Mesenchymal stem cell (in vitro differentiated cells and primary cell): ENCODE data around the gene SYNE4. TPM values are rescaled to one million over a fixed set of nuclear protein-coding genes. Genes with fewer than 3 reads are reported as not detected.
"Not testable (repeated sequence)": the region's sequence is repeated elsewhere in the genome, so short reads cannot be mapped to it uniquely, and the experiment has no call there.

Source experiments
- DNase-seq: peaks from one replicate; pipeline ENCODE4 v3.0.0-alpha.2; 2013
- H2AFZ ChIP-seq: one replicate; pipeline ENCODE4 v1.6.1; 2013; ENCODE audit warnings: low read depth, mild to moderate bottlenecking, control low read depth, inconsistent platforms, low read length, moderate library complexity
- H2AK5ac ChIP-seq: 2 replicates; pipeline ENCODE4 v1.6.1; 2013; ENCODE audit warnings: low read length, moderate library complexity, mild to moderate bottlenecking, inconsistent platforms; ENCODE audit not compliant: severe bottlenecking
- H2BK120ac ChIP-seq: one replicate; pipeline ENCODE4 v1.6.1; 2013; ENCODE audit warnings: low read depth, mild to moderate bottlenecking, inconsistent platforms, low read length, moderate library complexity
- H2BK12ac ChIP-seq, 2 experiments: one replicate each; pipeline ENCODE4 v1.6.1; 2013; ENCODE audit warnings: inconsistent platforms in 2 of 2, low read length in 2 of 2, mild to moderate bottlenecking in 2 of 2, moderate library complexity in 2 of 2, control low read depth in 1 of 2
- H2BK15ac ChIP-seq: one replicate; pipeline ENCODE4 v1.6.1; 2013; ENCODE audit warnings: mild to moderate bottlenecking, low read depth, inconsistent platforms; ENCODE audit not compliant: poor library complexity, severe bottlenecking
- H2BK5ac ChIP-seq: 2 replicates; pipeline ENCODE4 v1.6.1; 2013; ENCODE audit warnings: low read depth, mild to moderate bottlenecking, low read length, control low read depth, inconsistent platforms; ENCODE audit not compliant: poor library complexity, severe bottlenecking
- H3K14ac ChIP-seq, 2 experiments: one replicate each; pipeline ENCODE4 v1.6.1; 2013; ENCODE audit warnings: inconsistent platforms in 2 of 2, low read length in 2 of 2, control low read depth in 1 of 2, mild to moderate bottlenecking in 1 of 2, moderate library complexity in 1 of 2
- H3K18ac ChIP-seq, 2 experiments: one replicate each; pipeline ENCODE4 v1.6.1; 2013; ENCODE audit warnings: inconsistent platforms in 2 of 2, low read length in 2 of 2, control low read depth in 1 of 2, low read depth in 1 of 2, mild to moderate bottlenecking in 1 of 2
- H3K23ac ChIP-seq, 2 experiments: one replicate each; pipeline ENCODE4 v1.6.1; 2013; ENCODE audit warnings: inconsistent platforms in 2 of 2, low read length in 2 of 2, mild to moderate bottlenecking in 2 of 2, moderate library complexity in 2 of 2, control low read depth in 1 of 2
- H3K27ac ChIP-seq: 2 replicates; pipeline ENCODE4 v1.5.1; 2013; ENCODE audit warnings: mild to moderate bottlenecking, moderate library complexity, low read length, control low read depth, inconsistent platforms; ENCODE audit not compliant: poor library complexity, severe bottlenecking
- H3K27me3 ChIP-seq, 2 experiments: 2 replicates each; pipeline versions ENCODE4 v1.6.1 to v1.7.0; 2013; ENCODE audit warnings: low read length in 2 of 2, mild to moderate bottlenecking in 2 of 2, moderate library complexity in 2 of 2, control low read depth in 1 of 2, inconsistent platforms in 1 of 2; ENCODE audit not compliant: control insufficient read depth in 1 of 2, insufficient read depth in 1 of 2
- H3K36me3 ChIP-seq, 2 experiments: 2 replicates each; pipeline versions ENCODE4 v1.6.1 to v1.7.0; 2013; ENCODE audit warnings: low read length in 2 of 2, control low read depth in 1 of 2, inconsistent platforms in 1 of 2, low read depth in 1 of 2, mild to moderate bottlenecking in 1 of 2; ENCODE audit not compliant: insufficient read depth in 2 of 2, control insufficient read depth in 1 of 2
- H3K4ac ChIP-seq, 2 experiments: one replicate each; pipeline ENCODE4 v1.6.1; 2013; ENCODE audit warnings: inconsistent platforms in 2 of 2, low read length in 2 of 2, mild to moderate bottlenecking in 2 of 2, moderate library complexity in 2 of 2, control low read depth in 1 of 2, low read depth in 1 of 2
- H3K4me1 ChIP-seq: 2 replicates; pipeline ENCODE4 v1.6.1; 2013; ENCODE audit warnings: low read depth, low read length, control low read depth; ENCODE audit not compliant: control insufficient read depth, insufficient read depth
- H3K4me2 ChIP-seq: 2 replicates; pipeline ENCODE4 v1.6.1; 2013; ENCODE audit warnings: low read length, mild to moderate bottlenecking, inconsistent platforms; ENCODE audit not compliant: poor library complexity, severe bottlenecking
- H3K4me3 ChIP-seq, 2 experiments: 2 replicates each; pipeline versions ENCODE4 v1.5.1 to v1.7.0; 2013; ENCODE audit warnings: low read length in 2 of 2, mild to moderate bottlenecking in 2 of 2, control low read depth in 1 of 2, low read depth in 1 of 2; ENCODE audit not compliant: insufficient read depth in 1 of 2
- H3K79me1 ChIP-seq: replicated peaks from 2 replicates; pipeline ENCODE4 v1.6.1; 2013; ENCODE audit warnings: mild to moderate bottlenecking, control low read depth, low read length, inconsistent platforms; ENCODE audit not compliant: poor library complexity, severe bottlenecking
- H3K9ac ChIP-seq: 2 replicates; pipeline ENCODE4 v1.7.0; 2013; ENCODE audit warnings: mild to moderate bottlenecking, low read length, moderate library complexity
- H3K9me3 ChIP-seq: 2 replicates; pipeline ENCODE4 v1.7.0; 2013; ENCODE audit warnings: mild to moderate bottlenecking, low read length; ENCODE audit not compliant: control insufficient read depth
- H4K8ac ChIP-seq: one replicate; pipeline ENCODE4 v1.6.1; 2013; ENCODE audit warnings: inconsistent platforms, mild to moderate bottlenecking, low read length, moderate library complexity
- H4K91ac ChIP-seq: one replicate; pipeline ENCODE4 v1.6.1; 2013; ENCODE audit warnings: mild to moderate bottlenecking, low read length, inconsistent platforms
- WGBS: methylation state at CpG from one replicate; pipeline ENCODE4 v1.1.7; 2013; ENCODE audit warnings: mixed read lengths; 5-methylcytosine and 5-hydroxymethylcytosine counted together
- small RNA-seq: library from polyadenylated mRNA; stranded (forward); fragments of <200 nt; extraction: miRNeasy Mini kit (QIAGEN cat#:217004); gene quantifications from one replicate; pipeline ENCODE3, GENCODE V24; 2013; ENCODE audit warnings: low read depth

Gene SYNE4

GRCh38 chr19:35957411-35957810 is 51.2 kb downstream of the SYNE4 start:
- not testable (repeated sequence) for DNase-seq, H4K91ac ChIP-seq, H3K4me3 ChIP-seq, H2BK12ac ChIP-seq, H2AFZ ChIP-seq, H3K23ac ChIP-seq, H3K79me1 ChIP-seq, H2BK120ac ChIP-seq, H3K36me3 ChIP-seq, H3K9me3 ChIP-seq, H3K14ac ChIP-seq, H4K8ac ChIP-seq, H3K4me2 ChIP-seq, H2BK5ac ChIP-seq, H3K27ac ChIP-seq, H3K4me1 ChIP-seq, H2BK15ac ChIP-seq, H3K9ac ChIP-seq, H3K4ac ChIP-seq, H2AK5ac ChIP-seq, H3K18ac ChIP-seq
- peaks cover 38 to 60% of the 10 kb centered on the region in 2 experiments for H3K27me3 ChIP-seq
- 65% methylated on average over 7 of the region's 8 CpGs for WGBS

GRCh38 chr19:35955881-35956634 is 52.6 kb downstream of the SYNE4 start:
- Histone ChIP-seq H2BK120ac (no peak overlapping the region), H3K4me2 (no peak overlapping the region), H2AK5ac (no peak overlapping the region), H2AFZ (no peak overlapping the region), H3K14ac (no peak overlapping the region), H3K27ac (no peak overlapping the region), H3K4ac (no peak overlapping the region), H3K36me3 (no peaks in the 10 kb centered on the region), H4K91ac (no peak overlapping the region), H2BK12ac (no peak overlapping the region), H3K79me1 (no peaks in the 10 kb centered on the region), H2BK5ac (no peak overlapping the region), H3K27me3 (peaks cover 48 to 58% of the 10 kb centered on the region in 2 experiments), H3K9me3 (peaks cover 4% of the 10 kb centered on the region), H3K23ac (no peak overlapping the region), H3K4me1 (peaks cover 4% of the 10 kb centered on the region), H2BK15ac (no peak overlapping the region), H3K9ac (no peak overlapping the region), H3K4me3 (no peak overlapping the region), H4K8ac (no peak overlapping the region), H3K18ac (no peak overlapping the region)
- 78% methylated on average over 4 of the region's 6 CpGs for WGBS
- DNase-seq, result no peak

Small RNA genes within 50 kb of the gene (small RNA-seq; reads per million reads assigned to genes)
- gene AF038458.1, result not detected
